ENCODE measurements around the gene OR8H2.
"Not testable (repeated sequence)": the region's sequence is repeated elsewhere in the genome, so short reads cannot be mapped to it uniquely, and the experiment has no call there.

GRCh38 chr11:56056366-56056765 is 47.1 kb upstream of the OR8H2 start:
- TF ChIP-seq, protein P1, sequence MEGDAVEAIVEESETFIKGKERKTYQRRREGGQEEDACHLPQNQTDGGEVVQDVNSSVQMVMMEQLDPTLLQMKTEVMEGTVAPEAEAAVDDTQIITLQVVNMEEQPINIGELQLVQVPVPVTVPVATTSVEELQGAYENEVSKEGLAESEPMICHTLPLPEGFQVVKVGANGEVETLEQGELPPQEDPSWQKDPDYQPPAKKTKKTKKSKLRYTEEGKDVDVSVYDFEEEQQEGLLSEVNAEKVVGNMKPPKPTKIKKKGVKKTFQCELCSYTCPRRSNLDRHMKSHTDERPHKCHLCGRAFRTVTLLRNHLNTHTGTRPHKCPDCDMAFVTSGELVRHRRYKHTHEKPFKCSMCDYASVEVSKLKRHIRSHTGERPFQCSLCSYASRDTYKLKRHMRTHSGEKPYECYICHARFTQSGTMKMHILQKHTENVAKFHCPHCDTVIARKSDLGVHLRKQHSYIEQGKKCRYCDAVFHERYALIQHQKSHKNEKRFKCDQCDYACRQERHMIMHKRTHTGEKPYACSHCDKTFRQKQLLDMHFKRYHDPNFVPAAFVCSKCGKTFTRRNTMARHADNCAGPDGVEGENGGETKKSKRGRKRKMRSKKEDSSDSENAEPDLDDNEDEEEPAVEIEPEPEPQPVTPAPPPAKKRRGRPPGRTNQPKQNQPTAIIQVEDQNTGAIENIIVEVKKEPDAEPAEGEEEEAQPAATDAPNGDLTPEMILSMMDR (conservative IDR thresholded peaks at IDR 0.05; ENCODE audit: low read length) = not testable (repeated sequence)
- TF ChIP-seq EZH2phosphoT487 (IDR thresholded peaks at IDR 0.05; ENCODE audit: borderline replicate concordance) = not testable (repeated sequence)
